IPS-NIHi11 (cell line): Measurements from ENCODE around the gene ST6GALNAC2.
"Not testable (repeated sequence)": the region's sequence is repeated elsewhere in the genome, so short reads cannot be mapped to it uniquely, and the experiment has no call there.

Experiments
- DNase-seq: peaks from one replicate; pipeline ENCODE4 v3.0.0; 2012; ENCODE audit warnings: mixed read lengths, low spot score

Gene ST6GALNAC2

GRCh38 chr17:76585649-76586593 is at the start of gene ST6GALNAC2:
TSS of gene ST6GALNAC2 (minus strand) at chr17:76585860. CDS start at chr17:76585808, 52 bp downstream.
- DNase-seq, result peak; percentile 73

- no peak for DNase-seq
Observed at GRCh38 chr17:76635039-76635438, 49.4 kb upstream of the ST6GALNAC2 start.

- DNase-seq, result no peak
Observed at GRCh38 chr17:76633628-76634328, 48.1 kb upstream of the ST6GALNAC2 start.

GRCh38 chr17:76631821-76632565 is 46.3 kb upstream of the ST6GALNAC2 start:
- peak; percentile 68 for DNase-seq

GRCh38 chr17:76630151-76630550 is 44.5 kb upstream of the ST6GALNAC2 start:
- peak; percentile 66 for DNase-seq

- no peak for DNase-seq
Observed at GRCh38 chr17:76627510-76627909, 41.9 kb upstream of the ST6GALNAC2 start.

- DNase-seq, result no peak
Observed at GRCh38 chr17:76626442-76626841, 40.8 kb upstream of the ST6GALNAC2 start.

- DNase-seq, result no peak
Observed at GRCh38 chr17:76625496-76625895, 39.8 kb upstream of the ST6GALNAC2 start.

GRCh38 chr17:76623271-76624146 is 37.8 kb upstream of the ST6GALNAC2 start:
- peak; percentile 89 for DNase-seq

GRCh38 chr17:76617838-76618237 is 32.2 kb upstream of the ST6GALNAC2 start:
- DNase-seq, result no peak

GRCh38 chr17:76614912-76615617 is 29.4 kb upstream of the ST6GALNAC2 start:
- DNase-seq, result no peak

- not testable (repeated sequence) for DNase-seq
Observed at GRCh38 chr17:76614064-76614759, 28.6 kb upstream of the ST6GALNAC2 start.

GRCh38 chr17:76612977-76613851 is 27.6 kb upstream of the ST6GALNAC2 start:
- peak; percentile 72 for DNase-seq

GRCh38 chr17:76612465-76612864 is 26.8 kb upstream of the ST6GALNAC2 start:
- DNase-seq, result no peak

GRCh38 chr17:76611758-76612157 is 26.1 kb upstream of the ST6GALNAC2 start:
- no peak for DNase-seq

GRCh38 chr17:76611080-76611749 is 25.6 kb upstream of the ST6GALNAC2 start:
- not testable (repeated sequence) for DNase-seq

GRCh38 chr17:76606685-76607084 is 21.0 kb upstream of the ST6GALNAC2 start:
- not testable (repeated sequence) for DNase-seq

- no peak for DNase-seq
Observed at GRCh38 chr17:76601065-76601464, 15.4 kb upstream of the ST6GALNAC2 start.
